GM23248 (cell line): ENCODE results near the gene FOXJ2.

Source experiments
- EZH2 ChIP-seq: fragments of 200-600 bp; sonication (generic); IDR thresholded peaks from 2 replicates; pipeline ENCODE4 v1.6.1; 2018; ENCODE audit warnings: antibody characterized with exemption, mild to moderate bottlenecking; ENCODE audit not compliant: insufficient read depth, poor library complexity, severe bottlenecking
- EZH2phosphoT487 ChIP-seq: fragments of 200-600 bp; sonication (generic); IDR thresholded peaks from 2 replicates; pipeline ENCODE4 v1.6.1; 2018; ENCODE audit warnings: antibody characterized with exemption, moderate library complexity, mild to moderate bottlenecking, low read depth; ENCODE audit not compliant: insufficient read depth

DNA sequence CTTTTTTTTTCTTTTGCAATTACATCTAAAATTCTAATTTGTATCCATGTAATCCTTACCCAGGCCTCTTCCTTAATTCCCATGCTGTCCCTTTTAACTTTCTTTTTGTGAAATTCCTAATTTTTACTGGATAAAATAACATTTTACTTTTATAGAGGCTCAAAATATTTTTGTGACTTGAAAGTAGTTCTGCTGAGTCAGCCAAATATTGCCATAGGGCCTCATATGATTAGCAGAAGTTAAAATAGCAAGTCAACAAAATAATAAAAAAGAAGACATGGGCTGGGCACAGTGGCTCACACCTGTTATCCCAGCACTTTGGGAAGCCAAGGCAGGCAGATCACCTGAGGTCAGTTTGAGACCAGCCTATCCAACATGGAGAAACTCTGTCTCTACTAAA lies 31.6 kb downstream of the FOXJ2 start:
- no peak for TF ChIP-seq EZH2
- no peak for TF ChIP-seq EZH2phosphoT487
